T-helper 1 cell treated with Interleukin-12 subunit alpha and Interleukin-12 subunit beta and Interleukin-4 antibody, amounts not matched to agents 30 μg/mL and 1 μg/mL, for 36 hours (primary cell): Measurements from ENCODE around the gene IGDCC3.

Experiments used
- H3K27ac Mint-ChIP-seq: one replicate; pipeline ENCODE4 v1.8.0; 2021; ENCODE audit warnings: mild to moderate bottlenecking, mixed read lengths
- H3K27me3 Mint-ChIP-seq: one replicate; pipeline ENCODE4 v1.8.0; 2021; ENCODE audit warnings: low read depth, mixed read lengths
- H3K36me3 Mint-ChIP-seq: one replicate; pipeline ENCODE4 v1.8.0; 2021; ENCODE audit warnings: low read depth, mixed read lengths
- H3K4me1 Mint-ChIP-seq: one replicate; pipeline ENCODE4 v1.8.0; 2021; ENCODE audit warnings: low read depth, mixed read lengths
- H3K4me3 Mint-ChIP-seq: one replicate; pipeline ENCODE4 v1.8.0; 2021; ENCODE audit warnings: mild to moderate bottlenecking, moderate library complexity, mixed read lengths
- H3K9me3 Mint-ChIP-seq: one replicate; pipeline ENCODE4 v1.8.0; 2021; ENCODE audit warnings: mixed read lengths

Gene IGDCC3

DNA sequence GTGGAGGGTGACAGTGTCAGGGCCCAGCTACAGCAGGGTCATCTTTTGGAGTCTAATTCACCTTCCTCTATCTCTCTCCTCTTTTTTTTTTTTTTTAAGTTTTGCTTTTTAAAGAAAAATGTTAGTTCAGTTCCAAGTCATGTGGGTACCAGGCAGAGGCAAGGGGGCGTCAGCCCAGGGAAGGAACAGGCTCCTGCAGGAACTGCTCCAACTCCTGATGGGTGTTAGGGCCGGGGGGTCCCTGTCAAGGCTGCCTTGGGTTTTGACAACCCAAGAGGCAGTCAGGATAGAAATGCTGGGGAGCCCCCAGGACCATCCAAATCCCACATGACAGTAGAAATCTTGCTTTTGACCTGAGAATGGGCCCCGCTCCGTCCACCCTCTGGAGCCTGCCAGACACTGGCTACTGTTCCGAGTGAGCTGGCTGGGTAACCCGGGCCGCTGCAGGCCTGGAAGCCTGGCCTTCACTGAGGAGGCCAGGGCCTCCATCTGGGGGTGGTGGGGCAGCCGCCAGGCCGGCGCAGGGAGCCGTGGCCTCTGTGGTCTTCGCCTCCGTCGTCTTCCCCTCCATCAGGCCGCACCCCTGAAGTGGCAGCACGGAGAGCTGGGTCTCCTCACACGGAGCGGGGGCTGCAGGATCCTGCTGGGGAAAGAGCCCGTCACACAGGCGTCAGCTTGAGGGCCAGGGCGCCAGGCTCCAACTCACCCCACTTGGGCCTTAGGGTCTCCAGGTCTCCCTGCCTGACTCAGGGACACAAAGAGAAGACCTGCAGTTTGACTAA, 49.1 kb downstream of the IGDCC3 start:
- Mint-ChIP-seq H3K27me3 (peaks cover 6% of the 10 kb centered on the region), H3K9me3 (no peaks in the 10 kb centered on the region), H3K4me1 (no peaks in the 10 kb centered on the region), H3K36me3 (no peaks in the 10 kb centered on the region), H3K27ac (no peak overlapping the region), H3K4me3 (no peak overlapping the region)

DNA sequence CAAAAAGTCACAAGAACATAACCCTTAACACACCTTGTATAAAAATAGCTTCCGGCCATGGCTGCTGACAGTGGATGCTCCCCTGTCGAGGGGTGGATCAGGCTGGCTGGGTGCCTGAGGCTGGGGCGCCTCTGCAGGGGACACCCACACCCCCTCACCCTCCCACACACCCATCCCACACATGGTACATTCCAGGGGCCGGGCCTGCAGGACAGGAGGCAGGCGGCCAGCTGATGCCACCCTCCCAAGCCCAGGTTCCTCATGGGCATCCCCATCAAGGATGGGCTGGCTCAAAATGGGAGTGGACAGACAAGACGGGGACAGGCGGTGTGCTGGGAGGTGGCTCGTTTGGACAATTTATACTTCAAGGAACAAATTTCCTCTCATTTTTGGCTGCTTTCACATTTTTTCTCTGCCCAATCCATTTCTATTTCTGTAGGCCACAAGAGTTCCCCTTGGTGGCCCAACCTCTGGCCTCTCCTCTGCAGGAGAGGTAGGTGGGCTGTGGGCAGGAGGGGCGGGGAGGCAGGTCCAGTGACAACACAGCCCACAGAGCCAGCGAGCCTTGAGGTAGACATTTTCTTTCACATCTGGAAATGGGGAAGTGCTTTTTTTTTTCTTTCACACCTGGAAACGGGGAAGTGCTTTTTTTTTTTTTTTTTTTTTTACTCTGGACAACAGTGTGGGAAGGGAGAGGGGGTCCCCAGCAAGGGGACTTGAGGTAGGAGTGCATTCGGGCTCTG, 50.0 kb downstream of the IGDCC3 start:
- Mint-ChIP-seq H3K36me3 (no peaks in the 10 kb centered on the region), H3K4me3 (no peak overlapping the region)

DNA sequence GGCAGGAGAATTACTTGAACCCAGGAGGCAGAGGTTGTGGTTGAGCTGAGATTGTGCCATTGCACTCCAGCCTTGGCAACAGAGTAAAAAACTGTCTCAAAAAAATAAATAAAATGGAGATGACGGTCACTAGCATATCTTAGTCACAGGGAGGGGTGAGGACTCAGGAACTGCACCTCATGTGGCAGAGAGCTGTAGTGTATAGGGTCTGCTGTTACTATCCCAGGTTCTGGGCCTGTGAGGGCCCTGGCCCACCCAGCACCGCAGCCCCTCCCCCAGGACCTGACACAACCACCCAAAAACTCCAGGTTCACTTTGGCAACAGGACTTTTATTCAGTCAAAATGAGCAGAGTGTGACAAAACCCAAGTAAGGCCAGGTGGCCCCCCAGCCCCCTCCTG, 51.0 kb downstream of the IGDCC3 start:
- H3K9me3 Mint-ChIP-seq: no peaks in the 10 kb centered on the region
- no peak overlapping the region for H3K4me3 Mint-ChIP-seq
- no peak overlapping the region for H3K27ac Mint-ChIP-seq
- no peaks in the 10 kb centered on the region for H3K4me1 Mint-ChIP-seq
- no peaks in the 10 kb centered on the region for H3K36me3 Mint-ChIP-seq
- H3K27me3 Mint-ChIP-seq: peaks cover 6% of the 10 kb centered on the region

More for the DNA sequence above, 50.0 kb downstream of the IGDCC3 start:
- Mint-ChIP-seq H3K9me3 (no peaks in the 10 kb centered on the region), H3K4me1 (no peaks in the 10 kb centered on the region), H3K27ac (no peak overlapping the region), H3K27me3 (peaks cover 6% of the 10 kb centered on the region)

DNA sequence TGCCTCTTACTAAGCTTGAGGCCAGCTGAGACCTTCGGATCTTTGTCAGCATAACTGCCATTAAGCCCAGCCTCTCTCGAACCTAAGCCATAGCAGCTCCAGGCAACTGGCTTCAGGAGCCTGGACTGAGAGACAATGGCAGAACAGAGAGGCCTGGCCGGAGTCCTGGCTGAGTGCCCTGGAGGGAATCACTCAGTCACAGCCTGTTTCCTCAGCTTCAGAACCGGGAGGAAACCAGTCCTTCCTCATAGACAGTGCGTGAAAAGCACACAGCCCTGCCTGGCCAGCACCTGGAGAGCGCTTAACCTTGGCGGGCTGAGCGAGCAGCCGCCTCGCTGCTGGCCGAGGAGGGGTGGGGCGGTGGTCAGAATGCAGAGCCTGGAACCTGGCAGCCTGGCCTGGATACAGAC, 51.7 kb downstream of the IGDCC3 start:
- Mint-ChIP-seq H3K4me3 (no peak overlapping the region), H3K27me3 (peaks cover 13% of the 10 kb centered on the region), H3K27ac (no peak overlapping the region), H3K36me3 (no peaks in the 10 kb centered on the region), H3K9me3 (no peaks in the 10 kb centered on the region), H3K4me1 (no peaks in the 10 kb centered on the region)

DNA sequence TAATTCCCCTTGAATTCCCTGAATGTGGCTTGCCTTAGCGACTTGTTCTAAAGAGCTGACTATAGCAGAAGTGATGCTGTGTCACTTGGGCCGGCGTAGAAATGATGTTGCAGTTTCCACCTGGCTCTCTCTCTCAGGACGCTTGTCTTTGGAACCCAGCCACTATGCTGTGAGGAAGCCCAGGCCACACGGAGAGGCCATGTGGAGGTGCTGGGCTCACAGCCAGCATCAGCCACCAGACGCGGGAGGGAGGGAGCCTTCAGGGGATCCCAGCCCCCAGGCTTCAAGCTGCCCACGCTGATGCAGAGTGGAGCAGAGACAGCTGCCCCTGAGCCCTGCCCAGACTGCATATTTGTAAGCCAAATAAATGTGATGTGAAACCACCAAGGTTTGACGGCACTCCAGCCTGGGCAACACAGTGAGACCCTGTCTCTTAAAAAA, 54.7 kb downstream of the IGDCC3 start:
- Mint-ChIP-seq H3K36me3 (no peaks in the 10 kb centered on the region), H3K27me3 (peaks cover 25% of the 10 kb centered on the region), H3K4me1 (peaks cover 4% of the 10 kb centered on the region)

DNA sequence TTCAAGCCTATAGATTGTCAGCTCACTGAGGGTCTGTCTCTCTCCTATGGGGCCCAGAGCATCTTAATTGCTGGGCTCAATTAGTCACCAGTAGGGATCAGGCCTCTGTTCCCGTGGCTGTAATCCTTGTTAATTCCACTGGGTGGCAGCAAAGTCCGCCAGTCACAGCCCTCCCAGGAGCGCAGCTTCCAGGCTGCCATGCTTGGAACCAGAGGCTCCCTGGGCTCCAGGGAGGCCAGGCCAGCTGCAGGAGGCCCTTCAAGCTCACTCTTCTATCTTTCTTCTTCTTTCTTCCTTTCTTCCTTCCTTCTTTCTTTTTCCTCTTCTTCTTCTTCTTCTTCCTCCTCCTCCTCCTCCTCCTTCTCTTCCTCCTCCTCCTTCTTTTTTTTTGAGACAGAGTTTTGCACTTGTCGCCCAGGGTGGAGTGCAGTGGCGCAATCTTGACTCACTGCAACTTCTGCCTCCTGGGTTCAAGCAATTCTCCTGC, 58.9 kb downstream of the IGDCC3 start:
- no peaks in the 10 kb centered on the region for H3K9me3 Mint-ChIP-seq
- no peak overlapping the region for H3K27ac Mint-ChIP-seq
- no peak overlapping the region for H3K4me3 Mint-ChIP-seq
- peaks cover 4% of the 10 kb centered on the region for H3K4me1 Mint-ChIP-seq
- no peaks in the 10 kb centered on the region for H3K36me3 Mint-ChIP-seq
- H3K27me3 Mint-ChIP-seq: peaks cover 19% of the 10 kb centered on the region

More for the DNA sequence above, 54.7 kb downstream of the IGDCC3 start:
- no peak overlapping the region for H3K27ac Mint-ChIP-seq
- H3K9me3 Mint-ChIP-seq: no peaks in the 10 kb centered on the region
- no peak overlapping the region for H3K4me3 Mint-ChIP-seq

DNA sequence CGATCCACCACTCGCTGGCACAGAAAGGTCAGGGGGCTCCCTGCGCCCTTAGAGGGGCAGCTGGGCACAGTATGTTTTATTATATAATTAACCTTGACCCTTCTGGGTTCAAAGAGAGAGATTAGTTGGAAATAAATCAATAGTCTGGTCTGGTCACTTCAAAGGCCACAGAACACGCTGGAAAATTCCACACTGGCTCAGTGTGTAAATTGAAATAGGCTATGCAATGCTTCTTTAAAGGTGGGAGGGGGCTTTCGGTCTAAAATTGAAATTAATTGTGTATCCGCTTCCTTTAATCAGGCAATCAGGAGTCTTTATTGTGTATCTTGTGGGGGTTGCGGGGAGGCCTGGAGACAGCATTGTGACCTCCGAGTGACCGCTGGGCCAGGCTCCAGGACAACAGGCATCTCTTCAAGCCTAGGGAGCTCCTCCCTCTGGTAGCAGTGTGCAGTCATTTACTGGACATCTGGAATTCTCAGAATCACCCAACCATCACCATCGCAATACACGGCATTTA, 65.3 kb downstream of the IGDCC3 start:
- H3K27me3 Mint-ChIP-seq: peaks cover 5% of the 10 kb centered on the region
- H3K27ac Mint-ChIP-seq: no peak overlapping the region
- no peaks in the 10 kb centered on the region for H3K9me3 Mint-ChIP-seq
- H3K36me3 Mint-ChIP-seq: no peaks in the 10 kb centered on the region
- H3K4me1 Mint-ChIP-seq: no peaks in the 10 kb centered on the region
- H3K4me3 Mint-ChIP-seq: no peak overlapping the region

DNA sequence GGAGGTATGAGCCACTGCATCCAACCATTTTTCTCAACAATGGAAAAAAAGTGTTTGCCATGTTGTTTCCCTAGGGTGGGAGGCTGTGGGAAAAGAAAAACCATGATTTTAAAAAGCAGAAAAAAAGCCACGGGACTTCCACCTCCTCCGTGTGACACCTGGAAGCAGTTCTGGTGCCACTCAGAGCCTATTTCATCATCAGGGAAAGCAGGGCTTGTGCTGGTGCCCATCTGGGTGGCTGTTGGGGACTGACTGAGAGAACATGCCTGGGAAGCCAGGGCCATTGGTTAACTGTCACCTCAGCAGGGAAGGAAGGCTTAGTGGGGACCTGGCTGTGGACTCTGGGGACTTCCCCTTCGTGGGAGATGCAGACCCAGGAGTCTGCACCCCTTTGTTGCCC, 66.0 kb downstream of the IGDCC3 start:
- Mint-ChIP-seq H3K27ac (no peak overlapping the region), H3K4me3 (no peak overlapping the region), H3K4me1 (no peaks in the 10 kb centered on the region), H3K36me3 (no peaks in the 10 kb centered on the region), H3K27me3 (peaks cover 5% of the 10 kb centered on the region), H3K9me3 (no peaks in the 10 kb centered on the region)

DNA sequence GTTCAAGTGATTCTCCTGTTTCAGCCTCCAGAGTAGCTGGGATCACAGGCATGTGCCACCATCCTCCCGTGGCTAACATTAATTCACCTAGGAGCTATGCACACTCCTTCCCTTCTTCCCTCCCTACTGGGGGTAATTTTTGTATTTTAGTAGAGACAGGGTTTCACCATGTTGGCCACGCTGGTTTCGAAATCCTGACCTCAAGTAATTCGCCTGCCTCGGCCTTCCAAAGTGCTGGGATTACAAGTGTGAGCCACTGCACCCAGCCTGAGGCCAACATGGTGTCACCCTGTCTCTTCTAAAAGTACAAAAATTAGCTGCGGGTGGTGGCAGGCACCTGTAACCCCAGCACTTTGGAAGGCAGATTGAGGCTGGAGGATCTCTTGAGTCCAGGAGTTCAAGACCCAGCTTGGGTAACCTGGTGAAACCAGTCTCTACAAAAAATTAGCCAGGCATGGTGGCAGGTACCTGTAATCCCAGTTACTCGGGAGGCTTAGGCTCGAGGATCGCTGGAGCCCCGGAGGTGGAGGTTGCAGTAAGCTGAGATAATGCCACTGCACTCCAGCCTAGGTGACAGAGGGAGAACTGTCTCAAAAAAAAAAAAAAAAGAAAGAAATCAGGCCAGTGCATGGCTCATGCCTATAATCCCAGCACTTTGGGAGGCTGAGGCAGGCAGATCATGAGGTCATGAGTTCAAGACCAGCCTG, 67.2 kb downstream of the IGDCC3 start:
- H3K27me3 Mint-ChIP-seq: peaks cover 5% of the 10 kb centered on the region
- H3K36me3 Mint-ChIP-seq: no peaks in the 10 kb centered on the region
- H3K27ac Mint-ChIP-seq: no peak overlapping the region
- H3K4me1 Mint-ChIP-seq: peaks cover 4% of the 10 kb centered on the region
- H3K9me3 Mint-ChIP-seq: no peaks in the 10 kb centered on the region
- H3K4me3 Mint-ChIP-seq: no peak overlapping the region

DNA sequence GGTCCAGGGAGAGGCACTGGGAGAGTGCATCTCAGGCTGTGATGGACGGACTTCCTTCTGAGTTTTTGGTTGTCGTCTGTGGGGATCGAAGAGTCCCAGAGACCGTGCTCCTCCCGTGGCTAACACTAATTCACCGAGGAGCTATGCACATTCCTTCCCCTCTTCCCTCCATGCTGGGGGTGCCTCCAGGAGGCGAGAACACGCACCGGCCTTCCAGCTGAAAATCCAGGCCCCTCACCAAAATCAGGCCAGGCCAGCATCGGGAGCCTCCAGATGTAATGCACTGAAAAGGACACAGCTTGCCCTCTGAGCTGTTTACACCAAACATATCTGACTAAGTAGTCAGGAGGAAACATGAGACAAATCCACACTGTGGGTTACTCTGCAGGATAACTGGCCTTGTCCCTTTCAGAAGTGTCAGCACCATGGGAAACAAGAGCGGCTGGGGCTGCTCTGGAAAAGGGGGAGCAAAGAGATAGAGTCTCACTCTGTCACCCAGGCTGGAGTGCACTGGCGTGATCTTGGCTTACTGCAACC, 67.9 kb downstream of the IGDCC3 start:
- Mint-ChIP-seq H3K9me3 (no peaks in the 10 kb centered on the region), H3K36me3 (no peaks in the 10 kb centered on the region), H3K4me1 (peaks cover 7% of the 10 kb centered on the region), H3K27me3 (peaks cover 5% of the 10 kb centered on the region), H3K4me3 (no peak overlapping the region), H3K27ac (no peak overlapping the region)

DNA sequence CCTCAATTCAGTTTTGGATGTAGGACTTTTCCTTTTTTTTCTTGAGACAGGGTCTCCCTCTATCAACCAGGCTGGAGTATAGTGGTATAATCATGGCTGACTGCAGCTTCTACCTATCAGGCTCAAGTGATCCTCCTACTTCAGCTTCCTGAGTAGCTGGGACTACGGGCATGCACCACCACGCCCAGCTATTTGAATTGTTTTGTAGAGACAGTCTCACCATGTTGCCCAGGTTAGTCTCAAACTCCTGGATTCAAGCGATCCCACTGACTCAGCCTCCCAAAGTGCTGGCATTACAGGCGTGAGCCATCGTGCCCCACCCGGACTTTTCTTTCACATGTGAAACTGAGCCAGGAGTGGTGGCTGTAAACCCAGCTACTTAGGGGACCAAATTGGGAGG, 69.8 kb downstream of the IGDCC3 start:
- Mint-ChIP-seq H3K27me3 (peaks cover 5% of the 10 kb centered on the region), H3K27ac (no peak overlapping the region), H3K4me3 (no peak overlapping the region)

DNA sequence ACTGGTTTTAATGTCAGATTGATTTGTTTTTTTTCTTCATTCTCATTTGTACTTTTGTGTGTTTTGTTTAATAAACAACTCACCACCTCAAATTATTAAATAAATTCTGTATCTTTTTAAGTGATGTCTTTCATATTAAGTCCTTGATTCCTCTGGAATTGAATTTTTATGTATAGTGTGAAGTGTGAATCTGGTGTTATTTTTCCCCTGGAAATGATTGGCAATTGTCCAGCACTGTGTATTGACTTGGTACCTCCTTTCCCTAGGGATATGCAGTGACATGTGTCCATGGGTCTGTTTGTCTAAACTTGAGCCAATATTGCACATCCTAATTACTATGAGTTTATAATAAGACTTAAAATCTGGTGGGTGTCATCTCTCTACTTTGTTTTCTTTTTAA, 71.3 kb downstream of the IGDCC3 start:
- H3K4me3 Mint-ChIP-seq: no peak overlapping the region
- peaks cover 23% of the 10 kb centered on the region for H3K4me1 Mint-ChIP-seq
- no peak overlapping the region for H3K27ac Mint-ChIP-seq
- H3K9me3 Mint-ChIP-seq: no peaks in the 10 kb centered on the region
- no peaks in the 10 kb centered on the region for H3K27me3 Mint-ChIP-seq
- no peaks in the 10 kb centered on the region for H3K36me3 Mint-ChIP-seq

More for the DNA sequence above, 69.8 kb downstream of the IGDCC3 start:
- Mint-ChIP-seq H3K9me3 (no peaks in the 10 kb centered on the region), H3K36me3 (no peaks in the 10 kb centered on the region), H3K4me1 (peaks cover 23% of the 10 kb centered on the region)

DNA sequence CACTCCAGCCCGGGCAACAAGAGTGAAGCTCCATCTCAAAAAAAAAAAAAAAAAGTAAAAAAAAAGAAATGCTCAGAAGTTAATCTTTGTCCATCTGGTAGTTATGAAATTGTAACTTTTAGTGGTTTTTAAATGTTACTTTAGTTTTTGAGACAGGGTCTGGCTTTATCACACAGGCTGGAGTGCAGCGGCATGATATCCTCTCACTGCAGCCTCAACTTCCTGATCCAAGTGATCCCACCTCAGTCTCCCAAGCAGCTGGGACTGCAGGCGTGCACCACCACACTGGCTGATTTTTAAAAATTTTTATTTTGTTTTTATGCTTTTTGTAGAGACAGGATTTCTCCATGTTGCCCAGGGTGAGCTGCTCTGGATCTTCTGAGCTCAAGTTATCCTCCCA, 72.0 kb downstream of the IGDCC3 start:
- no peaks in the 10 kb centered on the region for H3K9me3 Mint-ChIP-seq
- H3K4me1 Mint-ChIP-seq: peaks cover 23% of the 10 kb centered on the region
- H3K27me3 Mint-ChIP-seq: no peaks in the 10 kb centered on the region
- H3K36me3 Mint-ChIP-seq: no peaks in the 10 kb centered on the region
- no peak overlapping the region for H3K27ac Mint-ChIP-seq
- no peak overlapping the region for H3K4me3 Mint-ChIP-seq

DNA sequence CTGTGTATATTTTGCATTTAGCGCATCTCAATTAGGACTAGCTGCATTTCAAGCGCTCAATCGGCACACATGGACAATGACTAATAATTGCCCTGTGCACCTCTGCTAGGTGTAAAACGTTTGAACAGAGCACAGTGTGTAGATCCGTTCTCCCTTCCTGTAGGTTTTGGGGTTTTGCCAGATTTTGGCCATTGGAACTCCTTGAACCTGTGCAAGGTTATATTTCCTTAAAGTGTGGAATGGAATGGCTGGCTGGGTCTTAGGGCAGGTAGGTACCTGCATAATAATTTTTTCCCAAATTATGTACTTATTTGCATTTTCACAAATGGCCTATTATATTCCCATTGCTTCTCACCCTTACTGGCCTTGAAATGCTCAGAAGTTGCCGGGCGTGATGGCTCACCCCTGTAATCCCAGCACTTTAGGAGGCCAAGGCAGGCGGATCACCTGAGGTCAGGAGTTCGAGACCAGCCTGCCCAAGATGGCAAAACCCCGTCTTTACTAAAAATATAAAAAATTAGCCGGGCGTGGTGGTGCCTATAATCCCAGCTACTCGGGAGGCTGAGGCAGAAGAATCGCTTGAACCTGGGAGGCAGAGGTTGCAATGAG, 72.5 kb downstream of the IGDCC3 start:
- Mint-ChIP-seq H3K4me1 (peaks cover 24% of the 10 kb centered on the region), H3K27me3 (no peaks in the 10 kb centered on the region), H3K36me3 (no peaks in the 10 kb centered on the region), H3K27ac (peak overlapping the region; percentile 96), H3K9me3 (no peaks in the 10 kb centered on the region), H3K4me3 (peak overlapping the region; percentile 93)
